Heart right ventricle (tissue), 16 donors: ENCODE data around the gene BCHE. TPM values are rescaled to one million over a fixed set of nuclear protein-coding genes. Genes with fewer than 3 reads are reported as not detected.

Source experiments
- ATAC-seq, 8 donors: fragments of 200-7000 bp; cut with Tn5 transposase; one replicate each; pipeline ENCODE4 v1.9.1; 2020; ENCODE audit warnings: mild to moderate bottlenecking in 8 of 8, moderate library complexity in 8 of 8, moderate number of reproducible peaks in 1 of 8
- DNase-seq, 2 donors: peaks; one replicate each; pipeline ENCODE4 v3.0.0-alpha.2; 2020
- H3K27ac ChIP-seq, 10 donors: fragments of 200-600 bp; sonication (generic) in 2 of 10; one replicate each; pipeline versions ENCODE4 v1.5.0 to v1.8.0; 2020 to 2022; ENCODE audit warnings: mild to moderate bottlenecking in 3 of 10
- H3K27me3 ChIP-seq, 7 donors: fragments of 200-600 bp; one replicate each; pipeline ENCODE4 v1.8.0; 2021 to 2022; ENCODE audit warnings: mild to moderate bottlenecking in 2 of 7
- H3K36me3 ChIP-seq, 9 donors: fragments of 200-600 bp; sonication (generic) in 1 of 9; one replicate each; pipeline versions ENCODE4 v1.5.0 to v1.8.0; 2020 to 2022; ENCODE audit warnings: mild to moderate bottlenecking in 2 of 9
- H3K4me1 ChIP-seq, 9 donors: fragments of 200-600 bp; sonication (generic) in 1 of 9; one replicate each; pipeline versions ENCODE4 v1.5.0 to v1.8.0; 2020 to 2022; ENCODE audit warnings: mild to moderate bottlenecking in 4 of 9
- H3K4me3 ChIP-seq, 10 donors: fragments of 200-600 bp; sonication (generic) in 2 of 10; one replicate each; pipeline versions ENCODE4 v1.5.0 to v1.8.0; 2020 to 2022; ENCODE audit warnings: mild to moderate bottlenecking in 7 of 10, moderate library complexity in 2 of 10
- H3K9me3 ChIP-seq, 11 donors: fragments of 200-600 bp in 10 of 11; sonication (generic) in 2 of 11; one replicate each; pipeline versions ENCODE4 v1.5.0 to v1.8.0; 2013 to 2022; ENCODE audit warnings: mild to moderate bottlenecking in 2 of 11, control low read depth in 1 of 11, moderate library complexity in 1 of 11
- CTCF ChIP-seq, 9 donors: fragments of 200-600 bp; sonication (generic) in 2 of 9; IDR thresholded peaks; one replicate each; pipeline versions ENCODE4 v1.5.0 to v1.8.0; 2021 to 2022; ENCODE audit warnings: antibody characterized with exemption in 9 of 9, mild to moderate bottlenecking in 5 of 9, moderate library complexity in 1 of 9
- WGBS, 2 donors: extraction: QIAGEN DNeasy Blood & Tissue Kit; methylation state at CpG; one replicate each; pipeline ENCODE4 v1.1.7; 2013; ENCODE audit warnings: inconsistent platforms in 1 of 2; 5-methylcytosine and 5-hydroxymethylcytosine counted together
- intact Hi-C, 10 donors: fragments of 100-400 bp; cut with DNase I; formaldehyde crosslinking; loops; one replicate each; pipeline versions ENCODE4 v1.11.1 to v1.14.2; 2022
- polyA plus RNA-seq, 2 donors: library from polyadenylated mRNA; stranded (reverse); fragments of 200-250 nt; gene quantifications; one replicate each; pipeline ENCODE4 v1.2.3, GENCODE V29; 2013
- total RNA-seq, 10 donors: library from RNA; stranded (reverse); fragmentation: NEBNext Ultra II Directional in 3 of 10; extraction: Animal tissue kit (Norgen Biotek cat#: 25700) in 3 of 10; gene quantifications; one replicate each; pipeline versions ENCODE4 v1.2.1 to v1.2.4, GENCODE V29; 2021 to 2023
- donor health status: Arrhythmogenic right ventricular cardiomyopathy.
- donor health status: ischemic (EF 13 %, LVEDD 7.1; RV severe dilation, severe dysfunction).
- donor health status: healthy with polysubstance abuse.
- donor health status: DM: no; HTN: yes; CAD: no.
- donor health status: DM: no; HTN: no; CAD: no.
- donor health status: ischemic (EF 25% LVEDD 6.9; RV normal size, moderate dysfunction).
- donor health status: ischemic (EF 25% LVEDD 5.7; RV mildly dilated, moderate dysfunction).
- donor health status: healthy.
- donor health status: DM: yes; HTN: yes; CAD: no.
- donor health status: Ischemic cardiomyopathy.
- donor health status: ischemic (EF 35%, LVEDD 5.7; RV mildly dilated, moderate dysfunction).
- donor health status: nonischemic (EF 11% LVEDD 7.7; RV severe dilation, severe dysfunction).
- donor health status: DM: yes; HTN: yes; CAD: no.
- donor health status: PGD.
- donor health status: ischemic (EF 29% LVEDD 5.4; RV normal size, mild dysfunction).
- donor health status: nonischemic (EF 23%, LVEDD 6.1; RV moderate dilation, normal function).

BCHE gene
- total and polyA plus RNA-seq, 12 donors: 0.62 to 8.4 (median 1.9) TPM

GRCh38 chr3:165820671-165821123 lies 16.5 kb downstream of the BCHE start:
- intact Hi-C loops: no loop called here
- no peak overlapping the region for H3K27ac ChIP-seq
- no peak for TF ChIP-seq CTCF (IDR thresholded peaks at IDR 0.05)
- ATAC-seq (no peak), DNase-seq (no peak)
- 38 to 40% methylated on average over 2 of the region's 2 CpGs for WGBS, 2 donors
- no peak overlapping the region for H3K4me3 ChIP-seq
- no peaks in the 10 kb centered on the region for H3K27me3 ChIP-seq
- H3K4me1 ChIP-seq: no peaks in the 10 kb centered on the region
- peaks cover 0 to 19% (median 6%) of the 10 kb centered on the region in 11 donors for H3K9me3 ChIP-seq
- H3K36me3 ChIP-seq: no peaks in the 10 kb centered on the region

GRCh38 chr3:165817160-165817709 lies 20.0 kb downstream of the BCHE start:
- Histone ChIP-seq H3K27me3 (no peaks in the 10 kb centered on the region), H3K27ac (no peak overlapping the region), H3K36me3 (no peaks in the 10 kb centered on the region), H3K9me3 (no peaks in the 10 kb centered on the region), H3K4me3 (no peak overlapping the region), H3K4me1 (no peaks in the 10 kb centered on the region)
- no peak for TF ChIP-seq CTCF (IDR thresholded peaks at IDR 0.05)
- no peak for DNase-seq
- intact Hi-C loops: no loop called here
- ATAC-seq: no peak
- 80 to 88% methylated on average over 3 of the region's 3 CpGs for WGBS, 2 donors

GRCh38 chr3:165816209-165816608 lies 21.0 kb downstream of the BCHE start:
- H3K36me3 ChIP-seq: no peaks in the 10 kb centered on the region
- no peak overlapping the region for H3K27ac ChIP-seq
- ATAC-seq (no peak), DNase-seq (no peak)
- no peaks in the 10 kb centered on the region for H3K9me3 ChIP-seq
- H3K4me3 ChIP-seq: no peak overlapping the region
- 88% methylated on average over 1 of the region's 1 CpG for WGBS, 2 donors
- no peaks in the 10 kb centered on the region for H3K4me1 ChIP-seq
- no peaks in the 10 kb centered on the region for H3K27me3 ChIP-seq
- intact Hi-C loops: no loop called here
- TF ChIP-seq CTCF (IDR thresholded peaks at IDR 0.05): no peak

GRCh38 chr3:165815682-165816081 lies 21.5 kb downstream of the BCHE start:
- H3K4me3 ChIP-seq: no peak overlapping the region
- no peak for DNase-seq
- 79 to 91% methylated on average over 2 of the region's 2 CpGs for WGBS, 2 donors
- no peaks in the 10 kb centered on the region for H3K4me1 ChIP-seq
- intact Hi-C loops: no loop called here
- no peak for TF ChIP-seq CTCF (IDR thresholded peaks at IDR 0.05)
- H3K27me3 ChIP-seq: no peaks in the 10 kb centered on the region
- ATAC-seq: no peak
- H3K27ac ChIP-seq: no peak overlapping the region
- H3K36me3 ChIP-seq: no peaks in the 10 kb centered on the region
- no peaks in the 10 kb centered on the region for H3K9me3 ChIP-seq
